UCSD-AML1 (cell line): ENCODE results near the gene CCDC34.

Source experiments
- DNase-seq: peaks from one replicate; lab custom pipeline; 2025; ENCODE audit not compliant: unreplicated experiment; lab: John Stamatoyannopoulos, UW

Gene CCDC34

DNA sequence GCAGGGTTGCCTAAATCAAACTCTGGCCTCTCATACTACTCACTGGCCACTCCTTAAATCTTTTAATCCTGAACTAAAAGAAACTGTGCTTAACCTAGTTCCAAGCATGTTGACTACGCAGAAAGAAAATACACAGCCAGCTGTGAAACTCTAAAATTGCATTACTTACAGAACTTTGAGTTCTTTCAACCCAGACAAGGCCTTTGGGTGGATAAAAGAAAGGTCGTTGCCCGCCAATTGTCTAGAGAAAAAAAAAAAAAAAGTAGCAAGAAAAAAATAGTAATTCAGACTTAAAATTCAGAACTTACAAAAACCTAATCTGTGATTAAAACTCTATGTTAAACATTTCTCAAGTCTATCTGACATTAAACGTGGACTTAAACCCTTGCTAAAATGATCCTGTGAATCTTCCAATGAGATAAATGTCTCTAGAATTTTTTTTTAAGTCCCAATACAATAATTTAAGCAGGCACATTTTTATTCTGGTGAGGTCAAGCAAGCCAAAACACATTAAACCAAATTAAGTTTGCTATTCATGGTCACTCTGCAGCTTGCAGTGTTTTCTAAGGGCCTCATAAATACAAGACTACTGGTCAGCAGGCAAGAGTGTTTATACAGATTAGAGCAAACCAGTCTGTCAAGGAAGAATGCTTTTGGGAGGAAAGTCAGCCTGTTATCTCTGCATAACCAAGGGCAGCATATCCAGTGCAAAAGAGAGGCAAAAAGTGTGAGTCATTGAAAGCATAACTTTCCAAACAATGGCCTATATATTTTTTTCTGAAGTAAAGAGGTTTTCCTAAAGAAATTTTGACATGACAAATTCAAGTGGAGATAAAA, 29.5 kb upstream of the CCDC34 start:
- no peak for DNase-seq

DNA sequence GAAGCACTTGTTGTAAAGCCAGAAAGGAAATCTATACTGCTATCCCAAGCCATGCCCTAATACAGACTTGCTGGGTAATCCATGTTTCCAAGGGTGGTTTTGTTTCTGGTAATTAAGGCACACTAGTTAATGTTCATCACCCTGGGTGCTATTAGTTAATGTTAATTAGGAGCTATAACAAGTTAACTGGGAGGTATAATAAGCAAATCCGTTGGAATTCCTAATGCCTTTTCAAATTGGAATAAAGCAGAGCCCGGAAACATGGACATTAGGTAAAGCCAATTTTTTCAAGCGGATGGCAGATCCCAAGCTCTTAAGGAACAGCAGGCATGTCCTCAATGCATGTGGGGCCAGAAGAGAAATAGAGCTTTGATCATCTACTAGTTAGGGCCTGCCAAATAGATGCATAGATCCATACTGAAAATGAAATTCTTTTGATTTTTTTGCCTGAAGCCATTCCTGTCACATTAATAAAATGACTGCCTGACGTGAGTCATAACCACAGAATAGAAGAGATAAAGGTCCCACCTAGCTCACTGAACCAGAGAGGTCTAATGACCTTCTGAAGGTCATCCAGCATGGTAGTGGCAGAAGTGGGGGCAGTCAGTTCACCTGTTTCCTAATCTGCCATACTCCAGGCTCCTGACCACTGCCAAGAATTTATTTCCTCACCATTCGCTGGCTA, 28.5 kb upstream of the CCDC34 start:
- DNase-seq: no peak

DNA sequence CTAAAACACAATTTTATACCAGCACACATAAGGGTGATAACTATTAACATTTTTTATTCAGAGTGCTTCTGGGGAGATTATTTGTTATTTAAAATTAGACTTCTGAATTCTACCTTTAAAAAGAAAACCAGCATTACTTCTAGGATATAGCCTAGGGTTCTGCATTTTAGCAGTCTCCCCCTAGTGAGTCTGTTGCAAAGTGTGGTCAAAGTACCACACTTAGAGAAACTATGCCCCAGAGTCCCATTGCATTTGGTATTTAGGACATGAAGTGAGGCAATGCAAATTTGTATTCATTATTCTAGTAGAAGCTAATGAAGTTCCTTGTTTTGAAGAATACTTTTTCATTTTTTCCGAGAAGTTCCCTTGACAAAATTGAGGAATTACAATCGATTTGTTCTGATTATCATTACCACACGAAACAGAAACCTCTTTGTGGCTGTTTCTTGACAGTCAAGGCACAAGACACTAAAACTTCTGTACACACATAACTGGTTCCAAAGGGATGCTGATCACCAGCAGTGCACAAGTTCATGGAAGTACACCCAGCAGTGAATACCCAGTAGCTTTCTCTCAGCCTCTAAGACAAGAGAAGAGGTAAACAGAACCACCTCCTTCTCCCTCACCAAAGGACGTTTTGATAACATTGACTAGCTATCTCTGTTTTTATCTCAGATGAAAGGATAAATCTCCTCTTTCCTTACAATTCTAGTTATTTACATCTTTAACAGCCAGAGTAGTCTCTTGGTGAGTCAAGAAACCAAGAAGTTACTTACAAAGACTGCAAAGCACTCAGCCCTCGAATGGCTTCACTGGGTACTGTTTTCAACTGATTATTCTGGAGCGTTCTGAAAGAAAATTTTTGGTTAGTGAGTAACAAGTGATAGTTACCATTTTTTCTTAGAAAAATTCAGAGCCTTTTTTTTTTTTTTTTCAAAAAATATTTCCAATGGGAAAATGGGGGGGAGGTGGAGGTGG, 27.6 kb upstream of the CCDC34 start:
- DNase-seq: no peak

- DNase-seq: no peak
These were observed 25.9 kb upstream of the CCDC34 start for GRCh38 chr11:27388869-27389268.

DNA sequence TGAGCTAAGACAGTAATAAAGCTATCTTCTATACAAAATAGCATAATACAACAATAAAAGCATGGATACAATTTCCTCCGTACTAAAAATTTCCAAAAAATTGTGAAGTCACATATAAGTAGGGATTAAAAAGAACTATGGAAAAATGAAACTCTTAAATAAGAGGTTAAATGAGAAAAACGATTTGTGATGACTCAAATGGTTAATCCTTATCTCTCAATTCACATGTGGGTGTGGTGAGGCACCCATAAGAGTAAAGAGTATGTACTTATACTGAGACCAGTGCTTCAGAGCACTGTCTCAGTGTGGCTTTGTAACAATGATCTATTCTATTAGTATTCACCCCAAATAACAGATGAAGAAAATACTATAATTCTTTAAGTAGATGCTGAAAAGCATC, 25.0 kb upstream of the CCDC34 start:
- DNase-seq: no peak

DNA sequence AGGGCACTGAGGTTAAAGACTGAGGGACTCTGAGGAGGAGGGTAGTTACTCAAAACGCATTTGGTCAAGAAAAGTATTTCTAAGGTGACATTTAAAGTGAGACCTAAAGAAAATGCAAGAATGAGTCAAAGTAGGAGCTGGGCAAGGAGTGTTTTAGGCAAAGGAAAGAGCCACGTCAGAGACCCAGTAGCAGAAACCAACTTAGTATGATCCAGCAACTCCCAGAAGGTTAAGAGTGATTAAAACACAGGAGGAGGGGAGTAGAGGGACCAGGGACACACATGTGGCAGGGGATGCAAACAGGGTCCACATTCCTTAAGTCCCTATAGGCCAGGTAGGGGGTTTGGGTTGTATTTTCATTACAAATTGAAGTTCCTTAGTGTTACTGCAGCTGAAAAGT, 24.3 kb upstream of the CCDC34 start:
- no peak for DNase-seq

DNA sequence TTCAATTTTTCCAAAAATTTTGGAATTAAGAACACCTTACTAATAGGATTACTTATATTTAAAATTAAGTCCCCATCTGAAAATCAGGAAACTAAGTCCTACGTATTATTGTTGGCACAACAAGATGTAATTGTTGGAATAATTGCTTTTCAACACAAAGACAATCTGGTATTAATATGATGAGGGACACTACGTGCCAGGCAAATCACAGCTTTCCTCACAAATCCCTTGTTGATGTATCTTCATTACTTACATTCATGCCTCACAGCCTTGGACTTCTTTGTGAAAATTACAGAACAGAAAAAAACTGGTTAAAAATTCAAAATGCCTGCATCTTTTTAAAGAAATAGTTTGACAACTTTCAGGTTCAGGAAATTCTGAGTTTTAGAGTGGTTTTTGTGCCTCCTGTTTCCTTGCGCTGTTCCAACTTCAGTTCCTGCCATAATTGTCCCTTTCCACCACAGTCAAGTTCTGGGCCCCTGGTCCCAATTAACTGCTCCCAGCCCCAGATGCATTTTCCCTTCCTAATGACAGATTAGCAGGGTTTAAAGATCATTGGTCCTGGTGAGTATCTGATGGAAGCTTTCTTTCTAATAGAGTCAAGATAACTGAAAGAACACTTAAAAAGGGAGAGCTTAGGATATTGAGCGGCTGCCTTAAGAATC, 23.3 kb upstream of the CCDC34 start:
- DNase-seq: no peak

GRCh38 chr11:27385245-27385644, 22.2 kb upstream of the CCDC34 start:
- no peak for DNase-seq

- no peak for DNase-seq
These were observed 21.2 kb upstream of the CCDC34 start for GRCh38 chr11:27384227-27384626.

GRCh38 chr11:27383645-27384044, 20.6 kb upstream of the CCDC34 start:
- DNase-seq: no peak

DNA sequence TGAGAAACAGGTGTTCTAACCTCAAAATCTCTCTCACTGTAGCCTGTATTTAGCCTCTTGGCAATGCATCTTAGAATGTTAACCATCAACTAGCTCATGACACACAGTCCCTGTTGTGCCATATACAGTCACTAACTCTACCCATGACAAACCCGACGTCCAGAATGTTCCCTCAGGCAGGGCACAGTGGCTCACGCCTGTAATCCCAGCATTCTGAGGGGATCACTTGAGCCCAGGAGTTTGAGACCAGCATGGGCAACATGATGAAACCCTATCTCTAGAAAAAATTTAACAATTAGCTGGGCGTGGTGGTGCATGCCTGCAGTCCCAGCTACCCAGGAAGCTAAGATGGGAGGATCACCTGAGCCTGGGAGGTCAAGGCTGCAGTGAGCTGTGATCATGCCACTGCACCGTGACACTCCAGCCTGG, 18.2 kb upstream of the CCDC34 start:
- no peak for DNase-seq

- no peak for DNase-seq
These were observed 17.8 kb upstream of the CCDC34 start for GRCh38 chr11:27380771-27381170.

- DNase-seq: no peak
These were observed 16.4 kb upstream of the CCDC34 start for GRCh38 chr11:27379449-27379848.

DNA sequence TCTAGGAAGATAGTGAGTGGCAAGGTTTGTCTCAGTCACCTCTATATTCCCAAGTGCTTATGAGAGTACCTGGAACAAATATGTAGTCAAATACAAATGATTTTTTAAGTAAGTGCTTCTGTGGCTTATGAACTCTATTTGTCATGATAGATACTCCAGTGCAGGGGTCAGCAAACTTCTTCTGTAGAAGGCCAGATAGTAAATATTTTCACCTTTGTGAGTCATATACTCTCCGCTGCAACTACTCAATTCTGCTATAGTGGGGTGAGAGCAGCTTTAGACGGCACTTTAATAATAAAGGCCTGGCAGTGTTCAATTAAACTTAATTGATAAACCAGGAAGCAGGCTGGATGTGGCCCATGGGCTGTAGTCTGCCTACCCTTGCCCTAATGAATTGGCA, 12.4 kb upstream of the CCDC34 start:
- DNase-seq: no peak

DNA sequence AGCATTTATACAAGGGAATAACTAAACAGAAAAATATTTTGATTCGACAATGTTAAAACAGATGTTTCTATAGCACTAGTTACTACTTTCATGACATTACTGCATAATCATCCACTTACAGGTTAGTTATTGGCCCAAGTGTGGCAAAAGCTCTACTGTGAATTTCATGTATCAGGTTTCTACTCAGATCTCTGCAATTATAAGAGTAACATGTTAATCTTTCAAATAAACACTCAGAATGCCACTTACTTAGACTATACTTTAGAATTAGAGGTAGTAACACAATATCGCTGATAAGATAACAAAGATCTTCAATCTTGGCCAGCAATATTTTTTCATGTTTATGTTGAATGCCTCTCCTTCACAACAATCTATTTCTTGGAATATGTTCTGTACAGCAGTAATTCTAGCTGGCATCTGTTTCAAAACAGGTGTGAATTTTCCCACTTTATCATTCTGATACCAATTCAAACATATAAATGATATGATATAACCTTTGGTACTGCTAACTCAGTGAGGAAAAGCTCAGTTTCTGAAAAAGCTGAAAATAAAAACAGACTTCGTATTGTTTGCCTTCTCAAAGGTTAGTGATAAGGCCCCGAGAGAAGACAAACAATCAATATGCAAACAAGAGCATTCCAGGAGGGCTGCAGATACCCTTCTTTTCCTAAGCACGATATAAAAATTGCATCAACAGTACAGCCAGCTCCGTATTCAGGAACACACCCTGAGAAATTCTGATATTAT, 11.0 kb upstream of the CCDC34 start:
- no peak for DNase-seq

GRCh38 chr11:27373392-27373791, 10.4 kb upstream of the CCDC34 start:
- DNase-seq: no peak

DNA sequence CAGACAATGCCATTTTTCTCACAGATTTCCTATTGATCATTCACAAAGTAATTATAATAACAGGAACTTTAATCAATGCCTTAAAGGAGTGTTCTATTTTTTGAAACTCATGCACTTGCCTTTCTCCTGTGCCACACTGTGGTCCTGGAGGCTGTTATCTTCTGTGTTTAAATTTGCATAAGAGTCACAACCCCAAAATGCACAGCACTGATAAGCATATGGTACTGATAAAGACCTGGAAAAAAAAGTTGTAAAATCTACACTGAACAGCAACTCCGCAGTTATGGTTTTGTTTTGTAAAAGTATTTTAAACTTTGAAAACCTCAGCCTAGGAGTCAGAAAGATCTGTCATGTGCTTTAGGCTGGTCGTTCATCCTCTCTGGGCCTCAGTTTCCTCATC, 9.1 kb upstream of the CCDC34 start:
- DNase-seq: no peak

- DNase-seq: no peak
These were observed 8.5 kb upstream of the CCDC34 start for GRCh38 chr11:27371489-27371888.

- DNase-seq: no peak
These were observed 7.4 kb upstream of the CCDC34 start for GRCh38 chr11:27370374-27370773.

DNA sequence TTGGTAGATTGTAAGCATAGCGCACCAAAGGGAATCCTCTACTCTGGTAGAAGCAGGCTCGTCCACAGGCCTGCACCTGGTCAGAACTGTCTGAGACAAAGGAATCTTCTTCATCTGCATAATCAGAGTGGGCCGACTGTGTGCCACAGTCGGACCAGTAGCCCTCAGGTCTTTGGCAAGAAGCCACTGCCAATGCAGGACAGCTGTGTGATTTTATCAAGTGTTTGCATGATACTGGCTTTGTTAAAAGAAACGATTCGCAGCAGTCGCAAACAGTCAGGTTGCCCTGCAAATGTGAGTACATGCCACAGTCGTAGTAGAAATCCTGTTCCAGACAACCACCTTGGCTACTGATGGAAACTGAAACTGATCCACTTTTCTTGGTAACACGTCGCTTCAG, 4.9 kb upstream of the CCDC34 start:
- DNase-seq: no peak
